Bladder microvascular endothelial cell (primary cell): ENCODE data around the gene CENPV. TPM values are rescaled to one million over a fixed set of nuclear protein-coding genes. Genes with fewer than 3 reads are reported as not detected.

ENCODE experiments used
- total RNA-seq: library from RNA; depleted of rRNA; stranded (reverse); fragments of >200 nt; gene quantifications from 2 replicates; pipeline ENCODE4 v1.2.3, GENCODE V29; 2014

CENPV gene
- total RNA-seq: 7.1 and 12.3 TPM in 2 replicates

GRCh38 chr17:16353317-16354174 lies at the start of gene CENPV:
Gene CENPV, minus strand, starts transcription at chr17:16353469. Its CDS starts 33 bp downstream, at chr17:16353436.

GRCh38 chr17:16380640-16381495 lies 27.6 kb upstream of the CENPV start, which contains the start of gene UBB:
Gene UBB, plus strand, starts transcription at chr17:16381091. Its CDS starts 817 bp downstream, at chr17:16381908.

Other genes with a start within 250 kb of the CENPV start
- 60.1 and 189 TPM in 2 replicates for gene NCOR1, start 137.9 kb downstream of the CENPV start, total RNA-seq
- 7.3 and 9.5 TPM in 2 replicates for gene PIGL, start 136.3 kb downstream of the CENPV start, total RNA-seq
- 2,148 and 2,433 TPM in 2 replicates for gene UBB, start 27.6 kb upstream of the CENPV start, total RNA-seq
- 15.2 and 30.8 TPM in 2 replicates for gene TRPV2, start 62.1 kb upstream of the CENPV start, total RNA-seq
- 0.81 and 4.5 TPM in 2 replicates for gene LRRC75A, start 138.7 kb upstream of the CENPV start, total RNA-seq
- 1.3 and 3.1 TPM in 2 replicates for gene ZNF287, start 215.7 kb upstream of the CENPV start, total RNA-seq